RWPE1 (cell line): ENCODE results near the gene LYSMD1.
"Not testable (repeated sequence)": the region's sequence is repeated elsewhere in the genome, so short reads cannot be mapped to it uniquely, and the experiment has no call there.

Source experiments
- CTCF ChIA-PET: fragments of 350-600 bp; sonication (Branson Sonifier 250); formaldehyde crosslinking; extraction: SDS; loops from one replicate; lab custom pipeline; 2021; lab: Yijun Ruan, JAX
- POLR2A ChIA-PET: fragments of 400-600 bp; formaldehyde crosslinking; extraction: SDS; loops from one replicate; lab custom pipeline; 2020; ENCODE audit warnings: antibody characterized with exemption; ENCODE audit not compliant: low non-redundant PET; lab: Yijun Ruan, JAX
- DNase-seq: peaks from one replicate; pipeline ENCODE4 v3.0.0; 2012; ENCODE audit warnings: low spot score
- H3K27ac ChIP-seq: fragments of 450-650 bp; 2 replicates; pipeline ENCODE4 v1.5.1; 2017
- CTCF ChIP-seq: fragments of 450-650 bp; conservative IDR thresholded peaks from 2 replicates; pipeline ENCODE4 v1.5.1; 2017; ENCODE audit warnings: low read depth, mild to moderate bottlenecking

LYSMD1 gene

GRCh38 chr1:151192047-151192446 lies 26.3 kb upstream of the LYSMD1 start:
- ChIA-PET POLR2A (no interaction called here), CTCF (no interaction called here)
- no peak for TF ChIP-seq CTCF
- H3K27ac ChIP-seq: peak overlapping the region; percentile 53
- no peak for DNase-seq

- peak within 1 kb of the TSS; percentile 89 for H3K27ac ChIP-seq
- POLR2A ChIA-PET: interaction anchor here (0.6 to 0.7 kb wide), 3 partner anchors 96 to 168 kb away, joined by 3 to 7 read pairs (median 5); no protein-coding TSS in a partner anchor
- no peak for TF ChIP-seq CTCF
- peak; percentile 85 for DNase-seq
- CTCF ChIA-PET: interaction anchor here (0.7 kb wide), 1 partner anchor 345 kb away, joined by 3 read pairs; no protein-coding TSS in a partner anchor
Observed at GRCh38 chr1:151189637-151190445, 24.1 kb upstream of the LYSMD1 start, which contains the start of gene VPS72. Gene VPS72, minus strand, starts transcription at chr1:151190197. Its CDS starts 76 bp downstream, at chr1:151190121.

- CTCF ChIA-PET, POLR2A ChIA-PET, DNase-seq: not testable (repeated sequence)
- H3K27ac ChIP-seq: peak overlapping the region; percentile 52
Observed at GRCh38 chr1:151188667-151189066, 23.0 kb upstream of the LYSMD1 start.

GRCh38 chr1:151187205-151187604 lies 21.5 kb upstream of the LYSMD1 start:
- ChIA-PET POLR2A (no interaction called here), CTCF (interaction anchor here (0.5 kb wide), 1 partner anchor 506 kb away, joined by 3 read pairs; no protein-coding TSS in a partner anchor)
- DNase-seq: no peak
- H3K27ac ChIP-seq: no peak overlapping the region
- TF ChIP-seq CTCF: no peak

- H3K27ac ChIP-seq: no peak overlapping the region
- no peak for DNase-seq
- no peak for TF ChIP-seq CTCF
- ChIA-PET POLR2A (no interaction called here), CTCF (no interaction called here)
Observed at GRCh38 chr1:151184211-151184610, 18.5 kb upstream of the LYSMD1 start.

- POLR2A ChIA-PET: no interaction called here
- H3K27ac ChIP-seq: peak overlapping the region; percentile 17; the same call in 1 of the 2 replicates
- CTCF ChIA-PET: interaction anchor here (0.5 to 0.7 kb wide), 2 partner anchors 35 to 613 kb away, joined by 4 to 6 read pairs; no protein-coding TSS in a partner anchor
- no peak for DNase-seq
- no peak for TF ChIP-seq CTCF
Observed at GRCh38 chr1:151176514-151177045, 10.9 kb upstream of the LYSMD1 start.
